ENCODE measurements around the gene CDA.

CDA gene

DNA sequence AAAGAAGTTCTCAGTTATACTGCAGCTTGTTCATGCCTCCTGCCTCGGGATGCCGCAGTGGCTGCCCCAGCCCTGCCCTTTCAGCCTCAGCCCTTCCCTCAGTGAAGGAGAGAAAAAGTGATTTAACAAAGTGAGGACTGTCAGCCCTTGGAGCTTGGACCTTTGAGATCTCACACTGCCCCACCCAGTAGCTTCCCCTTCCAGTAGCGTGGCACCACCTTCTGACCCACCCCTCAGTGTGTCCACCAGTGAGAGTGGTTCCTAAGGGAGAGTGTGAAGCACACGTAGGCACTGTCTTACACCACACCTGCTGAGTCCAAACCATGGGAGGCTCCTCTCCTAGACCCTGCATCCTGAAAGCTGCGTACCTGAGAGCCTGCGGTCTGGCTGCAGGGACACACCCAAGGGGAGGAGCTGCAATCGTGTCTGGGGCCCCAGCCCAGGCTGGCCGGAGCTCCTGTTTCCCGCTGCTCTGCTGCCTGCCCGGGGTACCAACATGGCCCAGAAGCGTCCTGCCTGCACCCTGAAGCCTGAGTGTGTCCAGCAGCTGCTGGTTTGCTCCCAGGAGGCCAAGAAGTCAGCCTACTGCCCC lies at the start of gene CDA:
Gene CDA (plus strand): TSS at position 464 of the 592 bp plus-strand sequence. CDS start 33 bp downstream, at position 497.
- no peak for DNase-seq

- no peak for DNase-seq
These were observed 48.6 kb upstream of the CDA start for GRCh38 chr1:20540281-20540680.

DNA sequence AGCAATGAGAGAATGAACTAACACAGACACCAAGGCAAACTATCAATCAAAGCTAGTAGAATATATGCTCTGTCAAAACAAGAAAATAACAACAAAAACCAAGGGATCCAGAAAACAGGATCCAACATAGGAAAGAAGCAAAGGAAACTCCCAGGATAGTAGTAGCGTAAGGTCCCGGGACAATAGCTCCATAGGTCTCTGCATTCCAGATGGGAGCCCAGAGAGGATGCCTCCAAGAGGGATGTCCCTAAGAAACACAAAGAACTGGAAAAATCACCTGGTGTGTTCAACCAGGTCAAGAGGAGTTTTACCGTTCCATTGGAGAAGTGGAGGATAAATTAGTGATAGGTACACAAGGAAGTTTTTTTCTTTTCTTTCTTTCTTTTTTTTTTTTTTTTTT lies 42.3 kb upstream of the CDA start:
- no peak for DNase-seq

- DNase-seq = no peak
These were observed 37.7 kb upstream of the CDA start for GRCh38 chr1:20551161-20551560.

DNA sequence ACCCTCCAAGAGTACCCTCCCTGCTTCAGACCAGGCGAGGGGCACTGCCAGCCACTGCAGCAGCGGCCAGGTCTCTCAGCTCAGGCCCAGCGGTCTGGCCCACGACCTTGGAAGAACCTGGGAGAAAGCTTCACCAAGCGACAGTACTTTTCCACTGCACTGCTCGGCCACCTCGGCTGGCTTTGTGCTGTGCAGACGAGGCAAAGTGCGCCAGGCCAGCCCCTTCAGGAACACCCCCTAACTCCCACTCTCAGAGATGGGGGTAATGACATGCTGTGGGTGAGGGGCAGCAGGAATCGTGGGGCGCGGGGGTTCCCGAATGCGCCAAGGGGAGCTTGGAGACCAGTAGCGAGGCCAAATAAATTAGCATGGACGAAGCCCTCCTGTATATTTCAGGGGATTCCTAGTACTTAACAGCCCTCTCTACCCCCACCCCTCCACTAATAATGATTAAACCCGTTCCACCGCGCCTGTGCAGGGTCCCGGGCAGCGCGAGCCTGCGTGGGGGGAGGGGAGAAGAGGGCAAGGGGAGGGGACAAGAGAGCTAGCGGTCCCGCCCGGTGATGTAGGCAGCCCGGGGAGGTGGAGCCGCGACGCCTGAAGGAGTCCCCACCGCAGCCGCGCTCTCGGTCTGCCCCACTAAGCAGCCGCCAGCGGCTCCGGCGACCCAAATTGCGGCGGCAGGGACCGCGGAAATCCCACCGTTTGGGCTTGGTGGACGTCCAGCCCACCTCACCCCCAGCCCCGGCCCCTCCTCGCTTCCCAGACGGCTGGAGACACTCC lies 36.8 kb upstream of the CDA start, which contains the start of gene FAM43B:
Gene FAM43B (plus strand): TSS at position 629 of the 783 bp plus-strand sequence. CDS start 401 bp downstream, outside the sequence.
- no peak for DNase-seq

GRCh38 chr1:20552728-20553445 lies 36.0 kb upstream of the CDA start:
- no peak for DNase-seq

- no peak for DNase-seq
These were observed 33.7 kb upstream of the CDA start for GRCh38 chr1:20555025-20555757.

GRCh38 chr1:20555758-20556120 lies 33.2 kb upstream of the CDA start:
- no peak for DNase-seq

DNA sequence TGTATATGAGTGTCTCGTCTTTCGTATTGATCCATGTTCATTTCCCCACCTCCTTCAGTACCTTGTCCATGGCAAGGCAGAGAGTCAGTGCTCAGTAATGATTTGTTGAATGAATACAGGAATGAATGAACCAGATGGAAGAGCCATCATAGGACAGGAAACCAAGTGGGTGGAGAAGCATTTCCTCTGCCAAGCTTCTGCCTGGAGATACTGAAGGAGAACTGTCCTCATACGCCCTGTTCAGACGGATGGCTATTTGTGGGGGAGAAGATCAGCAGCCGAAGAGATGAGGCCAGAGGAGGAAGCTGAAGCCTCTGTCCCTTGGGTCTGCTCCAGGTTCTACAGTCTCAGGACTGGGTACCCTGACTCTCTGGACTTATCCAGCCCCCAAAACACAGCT lies 30.7 kb upstream of the CDA start:
- no peak for DNase-seq

DNA sequence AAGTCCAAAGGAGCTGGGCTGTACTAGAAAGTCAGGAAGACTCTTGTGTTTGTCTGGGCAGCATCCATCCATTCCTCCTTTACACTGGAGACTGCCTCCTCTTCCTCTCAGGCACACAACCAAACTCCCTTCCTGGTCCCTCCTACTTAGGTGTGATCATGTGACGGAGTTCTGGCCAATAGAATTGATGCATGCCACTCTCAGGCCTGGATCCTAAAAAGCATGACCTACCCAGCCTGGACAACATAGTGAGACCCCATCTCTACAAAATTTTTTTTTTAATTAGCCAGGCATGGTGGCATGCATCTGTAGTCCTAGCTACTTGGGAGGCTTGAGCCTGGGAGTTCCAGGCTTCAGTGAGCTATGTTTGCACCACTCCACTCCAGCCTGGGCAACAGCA lies 27.9 kb upstream of the CDA start:
- no peak for DNase-seq

DNA sequence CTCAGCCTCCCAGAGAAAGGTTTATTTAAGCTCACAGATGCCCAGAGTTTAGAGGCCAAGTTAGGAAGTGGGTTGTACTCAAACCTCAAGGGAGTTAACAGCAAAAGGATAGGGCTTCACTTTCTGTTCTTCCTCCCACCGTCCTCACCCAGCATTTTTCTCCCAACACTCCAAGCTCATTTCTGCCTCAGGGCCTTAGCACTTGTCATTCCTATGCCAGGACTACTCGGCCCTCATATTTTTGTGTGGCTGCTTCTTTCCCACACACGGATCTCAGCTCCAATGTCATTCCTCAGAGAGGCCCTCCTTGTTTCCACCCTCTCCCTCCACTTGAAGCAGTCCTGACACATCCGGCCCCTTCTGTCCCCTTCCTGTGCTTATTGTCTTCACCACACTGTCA lies 23.7 kb upstream of the CDA start:
- no peak for DNase-seq

GRCh38 chr1:20569523-20570098 lies 19.3 kb upstream of the CDA start:
- no peak for DNase-seq

DNA sequence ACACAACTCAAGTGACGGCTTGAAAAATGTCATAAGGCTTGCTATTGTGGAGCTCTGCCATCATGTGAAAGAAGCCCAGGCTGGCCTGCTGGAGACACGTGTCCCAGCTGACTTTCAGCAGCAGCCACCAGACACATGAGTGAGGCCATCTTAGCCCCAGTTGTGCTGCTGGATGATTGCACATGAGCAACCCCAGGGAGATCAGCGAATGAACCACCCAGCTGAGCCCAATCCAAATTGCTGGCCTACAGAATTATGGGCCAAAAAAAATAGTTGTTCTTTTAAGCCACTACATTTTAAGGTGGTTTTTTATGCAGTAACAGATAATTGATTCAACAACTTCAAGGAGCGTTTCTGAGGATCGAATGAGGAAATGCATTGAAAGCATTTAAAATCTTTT lies 17.5 kb upstream of the CDA start:
- DNase-seq = no peak

- no peak for DNase-seq
These were observed 14.9 kb upstream of the CDA start for GRCh38 chr1:20573987-20574386.

DNA sequence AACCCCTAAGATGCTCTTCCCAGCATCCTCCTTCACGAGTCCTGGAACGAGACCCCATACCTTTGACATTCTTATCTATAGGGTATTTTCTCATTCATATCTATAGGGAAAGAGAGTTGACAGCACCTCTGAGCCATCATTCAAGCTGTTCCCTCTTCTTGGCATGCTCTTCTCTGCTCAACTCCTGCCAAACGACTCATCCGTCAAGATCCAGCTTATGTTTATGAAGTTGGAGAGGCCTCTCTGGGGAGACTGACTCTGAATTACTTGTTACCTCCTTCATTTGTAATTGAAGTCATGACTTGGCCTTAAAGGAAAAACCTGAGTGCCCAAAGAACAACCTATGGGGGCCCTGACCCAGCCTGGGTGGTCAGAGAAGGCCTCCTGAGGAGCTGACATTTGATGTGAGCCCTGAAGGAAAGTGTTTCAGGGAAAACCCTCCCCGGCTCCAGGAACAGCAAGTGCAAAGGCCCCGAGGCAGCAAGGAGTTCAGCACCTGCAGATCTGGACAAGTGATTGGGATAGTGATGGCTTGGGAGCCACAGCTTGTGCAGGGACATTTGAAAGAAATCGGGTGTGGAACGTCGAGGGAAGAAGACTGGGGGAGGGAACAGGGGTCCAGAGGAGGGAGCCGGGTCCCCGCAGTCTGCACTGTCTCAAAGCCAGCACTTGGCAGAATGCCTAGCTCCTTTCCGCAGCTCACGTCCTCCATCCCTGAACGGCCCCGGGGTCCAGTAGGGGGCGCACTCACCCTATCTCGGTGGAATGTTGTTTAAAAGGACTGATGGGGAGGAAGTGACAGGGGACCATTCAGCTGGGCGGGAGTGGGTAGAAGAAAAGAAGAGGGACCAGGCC lies 14.0 kb upstream of the CDA start:
- peak; percentile 55 for DNase-seq

DNA sequence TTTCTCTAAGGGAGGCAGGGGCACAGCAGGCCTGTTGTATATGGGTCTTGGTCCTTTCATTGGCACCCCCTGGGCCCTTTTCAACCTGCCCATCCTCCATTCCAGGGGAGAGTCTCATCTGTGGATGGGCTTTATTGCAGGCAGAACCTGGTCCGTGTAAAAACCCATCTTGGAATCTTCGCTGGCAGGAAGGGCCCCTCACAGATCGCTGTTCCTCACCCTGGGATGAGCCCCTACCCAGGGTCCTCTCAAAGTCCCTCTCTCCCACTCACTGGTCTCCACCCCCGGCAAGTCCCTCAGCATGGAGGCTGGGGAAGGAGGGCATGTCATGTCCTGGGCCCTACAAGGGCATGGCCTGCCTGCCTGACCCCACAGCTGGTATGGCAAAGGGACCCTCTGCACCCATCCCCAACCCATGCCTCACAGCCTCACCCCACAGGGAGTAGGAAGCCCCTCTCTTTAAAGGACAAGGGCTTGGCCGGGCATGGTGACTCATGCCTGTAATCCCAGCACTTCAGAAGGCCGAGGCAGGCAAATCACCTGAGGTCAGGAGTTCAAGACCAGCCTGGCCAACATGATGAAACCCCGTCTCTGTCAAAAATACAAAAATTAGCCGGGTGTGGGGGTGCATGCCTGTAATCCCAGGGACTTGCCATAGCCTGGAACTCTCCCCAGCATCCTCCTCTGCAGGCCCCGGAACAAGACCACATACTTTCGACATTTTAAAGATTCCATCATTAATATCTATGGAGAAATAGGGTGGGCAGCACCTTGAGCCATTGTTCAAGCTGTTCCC lies 13.2 kb upstream of the CDA start:
- no peak for DNase-seq

DNA sequence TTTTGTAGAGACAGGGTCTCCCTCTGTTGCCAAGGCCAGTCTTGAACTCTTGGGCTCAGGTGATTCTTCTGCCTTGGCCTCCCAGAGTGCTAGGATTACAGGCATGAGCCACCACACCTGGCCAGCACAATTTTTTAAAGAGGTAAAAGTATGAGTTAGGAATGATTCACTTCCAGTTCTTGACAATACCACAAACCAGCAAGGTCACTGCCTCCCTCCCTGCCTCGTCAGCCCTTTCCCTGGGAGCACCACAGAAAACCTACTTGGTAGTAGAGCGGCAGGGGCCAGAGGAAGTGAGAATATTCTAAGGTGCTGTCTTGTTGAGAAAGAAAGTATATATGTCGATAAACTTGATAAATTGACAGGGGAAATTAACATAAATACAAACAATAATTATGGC lies 10.8 kb upstream of the CDA start:
- DNase-seq = no peak

DNA sequence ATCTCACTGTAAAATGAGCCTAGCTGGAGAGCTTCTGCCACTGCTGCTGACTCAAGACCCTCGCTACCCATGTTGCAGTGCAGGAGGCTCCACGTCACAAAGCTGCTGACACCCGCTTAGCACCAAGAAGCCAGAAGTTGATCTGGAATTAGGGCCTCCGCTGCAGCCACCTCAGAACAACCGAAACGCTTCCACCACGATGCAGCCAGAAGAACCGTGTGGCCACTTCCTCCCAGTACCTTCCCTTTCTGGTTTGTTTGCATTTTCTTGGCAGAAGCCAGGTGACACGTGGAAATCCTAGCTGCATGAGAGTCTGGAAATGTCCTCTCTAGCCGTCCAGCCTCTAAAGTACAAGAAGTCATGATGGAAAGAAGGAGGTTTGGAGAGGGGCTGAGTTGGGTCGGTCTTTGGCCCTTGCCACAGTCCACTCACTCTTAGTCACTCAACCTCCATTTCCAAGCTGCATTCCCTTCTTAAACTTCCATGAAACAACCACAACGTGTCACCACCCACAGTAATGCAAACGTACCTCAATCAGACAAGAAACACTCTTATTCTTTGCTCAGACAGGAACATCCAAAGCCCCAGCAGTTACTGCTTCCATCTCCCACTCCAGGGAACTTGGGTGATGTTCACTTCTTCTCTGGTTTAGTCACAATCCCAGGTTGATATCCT lies 10.0 kb upstream of the CDA start:
- DNase-seq = no peak

- DNase-seq = no peak
These were observed 4.0 kb upstream of the CDA start for GRCh38 chr1:20584890-20585289.

DNA sequence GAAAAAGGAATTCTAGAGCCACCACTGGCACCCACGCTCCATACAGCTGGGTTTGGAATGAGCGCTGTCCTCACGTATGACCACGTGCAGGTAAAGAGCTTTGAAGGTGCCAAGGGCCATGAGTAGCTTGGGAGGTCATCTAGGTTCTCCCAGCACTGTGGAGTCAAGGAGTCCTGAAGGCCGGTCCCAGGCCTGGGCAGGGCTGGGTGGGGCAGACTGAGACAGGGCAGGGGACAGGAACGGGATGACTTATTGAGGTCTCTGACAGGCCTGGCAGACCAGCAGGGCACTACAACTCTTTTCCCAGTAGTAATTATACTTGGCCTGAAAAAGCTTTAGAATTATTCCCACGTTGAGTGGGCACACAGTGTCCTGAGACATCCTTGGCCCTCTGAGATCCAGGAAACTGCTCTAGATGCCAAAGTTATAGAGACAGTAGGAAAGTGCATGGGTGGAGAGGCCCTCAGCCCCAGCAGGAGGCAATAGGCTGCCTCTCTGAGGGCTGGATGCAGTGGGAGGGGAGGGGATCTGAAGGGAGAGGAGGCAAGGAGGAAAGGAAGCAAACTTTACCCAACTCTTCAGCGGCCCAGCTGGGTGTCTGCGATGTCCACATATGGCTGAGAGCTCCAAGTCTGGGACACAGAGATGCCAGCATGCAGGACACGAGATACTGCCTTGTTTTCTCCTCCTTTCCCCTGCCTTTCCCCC lies 1.8 kb upstream of the CDA start:
- no peak for DNase-seq
